Femur (tissue), 1 donor: ENCODE measurements around the gene BTLA.
"Not testable (repeated sequence)": the region's sequence is repeated elsewhere in the genome, so short reads cannot be mapped to it uniquely, and the experiment has no call there.

Experiments used
- DNase-seq: peaks from one replicate; pipeline ENCODE4 v3.0.0-alpha.2; 2017

Gene BTLA

DNA sequence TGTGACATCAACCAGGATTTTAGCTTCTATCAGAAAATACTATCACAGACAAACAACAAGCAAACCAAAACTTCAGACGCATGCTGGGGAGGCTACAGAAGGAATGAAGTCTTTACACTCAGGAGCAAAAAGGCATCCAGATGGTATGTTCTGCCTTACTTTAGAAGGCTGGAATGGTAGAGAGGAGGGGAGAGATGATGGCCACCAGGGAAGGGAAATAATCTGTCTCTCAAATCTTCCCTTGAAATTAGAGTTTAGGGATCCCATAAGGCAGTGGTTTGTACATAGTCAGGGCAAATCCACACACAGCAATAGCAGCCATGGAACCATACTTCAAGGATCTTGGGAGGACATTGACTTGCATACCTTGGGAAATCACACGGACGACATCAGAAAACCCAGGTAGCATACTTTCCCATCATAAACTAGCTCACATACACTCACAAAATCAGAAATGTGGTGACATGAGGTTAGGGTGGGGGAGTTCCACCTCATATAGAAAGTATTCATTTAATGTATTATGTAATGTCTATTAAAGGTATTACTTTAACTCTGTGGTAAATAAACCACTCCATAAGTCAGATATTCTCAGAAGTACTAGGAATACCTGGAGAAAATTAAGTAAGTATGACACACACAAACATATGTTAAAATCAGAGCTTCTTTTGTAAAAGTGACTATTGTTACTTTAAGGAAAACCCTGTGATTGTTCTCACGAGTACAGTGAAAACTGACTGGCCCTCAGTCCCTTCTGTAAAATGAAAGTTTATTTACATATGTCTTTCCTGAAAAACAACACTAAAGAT is 9.4 kb downstream of the BTLA start:
- DNase-seq = no peak

DNA sequence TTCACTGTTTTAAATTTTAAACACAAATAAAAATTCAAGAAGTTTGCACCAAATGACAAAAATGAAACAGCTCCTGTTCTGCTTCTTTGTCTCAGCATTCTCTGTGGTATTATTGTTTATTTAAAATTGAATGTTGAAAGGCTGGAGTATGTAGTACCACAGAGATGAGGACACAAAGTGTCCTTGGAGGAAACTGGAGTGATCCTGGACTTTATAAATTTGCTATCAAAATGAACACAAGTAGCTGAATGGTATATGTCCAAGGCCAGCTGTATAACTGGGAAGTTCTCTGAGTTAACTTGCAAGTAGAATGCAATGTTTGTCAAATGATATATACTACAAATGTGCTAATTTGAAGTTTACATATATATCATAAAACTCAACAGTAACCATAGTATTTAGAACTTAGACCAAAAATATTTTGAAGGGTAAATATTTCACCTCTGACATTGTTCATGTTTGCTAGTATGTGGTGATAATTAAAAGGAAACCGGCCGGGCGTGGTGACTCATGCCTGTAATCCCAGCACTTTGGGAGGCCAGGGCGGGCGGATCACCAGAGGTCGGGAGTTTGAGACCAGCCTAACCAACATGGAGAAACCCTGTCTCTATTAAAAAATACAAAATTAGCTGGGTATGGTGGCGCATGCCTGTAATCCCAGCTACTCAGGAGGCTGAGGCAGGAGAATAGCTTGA is 12.3 kb downstream of the BTLA start:
- no peak for DNase-seq

DNA sequence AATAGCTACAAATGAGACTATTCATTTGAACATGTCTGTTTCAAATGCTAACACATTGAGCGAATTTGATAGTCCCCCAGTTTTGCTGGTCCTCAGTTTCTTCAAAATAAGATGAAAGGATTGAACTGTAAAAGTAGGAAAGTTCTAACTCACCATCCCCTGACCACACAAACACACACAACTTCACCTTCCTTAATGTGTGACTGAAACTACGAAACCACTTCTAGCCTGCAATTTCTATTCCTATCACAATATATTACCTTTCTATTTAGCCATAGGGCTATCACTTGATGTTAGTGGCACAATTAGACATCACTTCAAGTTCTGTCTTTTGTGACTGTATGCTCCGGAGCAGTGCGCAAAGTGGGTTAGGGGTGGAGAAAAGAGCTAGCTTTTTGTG is 14.9 kb downstream of the BTLA start:
- no peak for DNase-seq

DNA sequence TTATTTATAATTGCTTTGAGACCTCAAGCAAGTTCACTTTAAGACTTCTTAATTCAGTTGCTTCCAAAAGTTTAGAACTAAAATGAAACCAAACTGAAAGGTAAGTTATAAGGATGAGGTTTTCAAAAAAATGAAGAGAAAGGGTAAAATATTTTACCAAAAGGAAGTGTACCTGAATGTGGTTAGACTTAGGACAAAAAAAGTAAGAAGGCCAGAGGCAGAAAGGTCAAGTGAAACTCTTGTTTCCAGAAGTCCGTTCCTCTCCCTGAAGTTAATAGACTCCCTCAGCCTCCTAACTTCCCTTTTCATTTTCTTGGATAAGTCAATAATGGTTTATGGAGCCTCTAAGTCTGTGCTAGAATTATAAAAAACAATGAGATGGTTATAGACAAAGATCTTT is 16.6 kb downstream of the BTLA start:
- no peak for DNase-seq

DNA sequence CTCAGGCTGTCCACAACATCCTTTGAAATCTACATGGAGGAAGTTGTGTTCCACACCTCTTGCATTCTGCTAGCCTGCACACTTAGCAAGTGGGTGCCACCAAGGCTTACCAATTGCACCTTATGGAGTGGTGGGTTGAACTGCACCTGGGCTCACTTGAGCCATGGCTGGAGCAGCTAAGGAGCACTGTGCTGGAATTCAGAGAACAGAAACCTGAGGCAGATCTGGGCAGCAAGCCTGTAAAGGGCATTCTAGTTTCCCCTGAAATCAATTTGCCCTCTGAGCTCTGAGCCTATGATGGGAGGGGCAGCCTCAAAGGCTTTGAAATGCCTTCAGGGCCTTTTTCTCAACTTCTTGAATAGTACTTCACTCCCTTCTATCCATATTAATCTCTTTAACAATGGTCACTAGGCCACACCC is 18.0 kb downstream of the BTLA start:
- DNase-seq = no peak

DNA sequence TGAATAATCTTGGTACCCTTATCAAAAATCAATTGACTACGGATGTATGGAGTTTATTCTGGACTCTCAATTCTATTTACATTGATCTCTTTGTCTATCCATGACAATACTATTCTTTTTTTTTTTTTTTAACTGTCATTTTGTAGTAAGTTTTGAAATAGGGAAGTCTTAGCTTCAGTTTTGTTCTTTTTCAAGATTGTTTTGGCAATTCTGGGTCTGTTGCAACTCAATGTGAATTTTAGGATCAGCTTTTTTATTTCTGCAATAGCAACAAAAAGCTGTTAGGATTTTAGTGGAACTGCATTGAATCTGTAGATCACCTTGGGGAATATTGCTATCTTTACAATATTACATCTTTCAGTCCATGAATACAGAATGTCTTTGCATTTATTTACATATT is 21.4 kb downstream of the BTLA start:
- DNase-seq = no peak

DNA sequence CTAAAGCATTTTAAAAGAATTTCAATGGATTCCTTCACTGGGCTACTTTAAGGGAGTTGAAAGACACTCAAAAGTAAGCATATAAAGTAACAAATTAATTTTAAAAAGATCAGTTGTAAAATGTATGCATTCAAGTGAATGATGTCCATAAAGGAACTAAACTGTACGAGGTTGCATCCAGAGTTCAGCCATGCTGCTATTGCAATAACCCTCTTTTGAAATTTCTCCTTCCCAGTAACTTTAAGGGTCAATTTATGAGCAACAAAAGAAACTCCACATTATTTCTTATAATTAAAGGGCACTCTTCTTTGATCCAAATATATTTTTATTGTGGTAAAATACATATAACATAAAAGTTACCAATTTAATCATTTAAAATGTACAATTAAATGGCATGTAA is 22.9 kb downstream of the BTLA start:
- no peak for DNase-seq

DNA sequence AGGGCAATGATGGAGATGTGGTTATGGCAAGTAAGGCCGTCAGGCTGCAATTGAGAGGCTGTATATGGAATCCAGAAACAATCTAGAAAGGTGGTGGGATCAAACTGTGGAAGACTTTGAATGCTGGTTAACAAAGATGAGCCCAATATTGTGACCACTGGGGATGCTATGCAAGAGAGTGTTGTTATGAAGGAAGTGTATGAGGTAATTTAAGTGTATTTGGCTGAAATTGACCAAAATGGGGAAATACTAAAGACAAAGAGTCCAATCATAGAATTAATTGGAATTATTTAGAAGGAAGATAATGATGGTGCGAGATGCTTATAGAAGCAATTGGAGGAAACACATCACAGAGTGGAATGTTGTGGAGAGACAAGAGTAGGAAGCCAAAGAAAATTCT is 24.5 kb downstream of the BTLA start:
- no peak for DNase-seq

DNA sequence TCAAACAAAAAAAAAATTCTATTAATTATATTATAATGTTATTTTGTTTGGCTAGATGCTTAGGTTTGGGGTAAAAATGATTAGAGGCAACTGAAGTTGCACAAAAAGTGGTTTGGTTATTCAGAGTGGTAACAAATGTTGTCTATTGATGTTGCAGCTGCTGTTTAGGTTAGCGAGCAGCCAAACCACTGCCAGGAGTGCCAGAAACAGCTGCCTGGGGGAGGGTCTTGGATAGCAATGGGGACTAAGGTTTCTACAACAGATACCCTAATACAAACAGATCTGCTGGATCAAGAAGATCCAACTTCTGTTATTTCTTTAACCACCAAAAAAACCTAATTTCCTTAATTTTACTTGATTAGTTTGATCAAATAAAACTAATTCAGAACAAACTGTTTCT is 26.6 kb downstream of the BTLA start:
- peak; percentile 37 for DNase-seq

DNA sequence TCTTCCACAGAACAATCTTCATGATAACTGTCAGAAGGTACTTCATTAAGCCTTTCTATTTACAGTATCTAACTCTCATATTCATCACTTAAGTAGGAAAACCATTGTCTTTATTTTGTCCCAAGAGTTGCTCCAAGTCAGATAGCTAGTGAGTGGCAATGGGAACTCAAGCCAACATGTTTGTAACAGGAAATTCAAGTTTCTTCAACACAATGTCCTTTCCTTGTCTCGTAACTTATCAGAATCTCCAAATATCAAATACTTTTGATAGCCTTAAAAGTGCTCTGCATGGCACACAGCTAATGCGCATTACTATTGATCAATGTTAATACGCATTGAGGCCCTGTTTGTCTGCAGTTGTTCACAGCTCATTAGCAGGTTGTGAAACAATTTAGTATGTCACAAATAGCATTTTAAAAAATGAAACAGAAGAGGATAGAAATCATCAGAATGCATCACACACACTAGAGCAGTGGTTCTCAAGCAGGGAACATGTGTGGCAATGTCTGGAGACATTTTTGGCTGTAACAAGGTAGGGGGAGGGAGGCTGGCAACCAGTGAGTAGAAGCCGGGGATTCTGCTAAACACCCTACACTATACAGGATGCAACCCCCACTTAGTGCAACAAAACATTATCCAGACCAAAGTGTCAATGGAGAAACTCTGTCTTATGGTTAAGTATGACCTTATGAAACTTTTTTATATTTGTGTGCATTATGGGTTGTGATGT is 27.5 kb downstream of the BTLA start:
- DNase-seq = no peak

DNA sequence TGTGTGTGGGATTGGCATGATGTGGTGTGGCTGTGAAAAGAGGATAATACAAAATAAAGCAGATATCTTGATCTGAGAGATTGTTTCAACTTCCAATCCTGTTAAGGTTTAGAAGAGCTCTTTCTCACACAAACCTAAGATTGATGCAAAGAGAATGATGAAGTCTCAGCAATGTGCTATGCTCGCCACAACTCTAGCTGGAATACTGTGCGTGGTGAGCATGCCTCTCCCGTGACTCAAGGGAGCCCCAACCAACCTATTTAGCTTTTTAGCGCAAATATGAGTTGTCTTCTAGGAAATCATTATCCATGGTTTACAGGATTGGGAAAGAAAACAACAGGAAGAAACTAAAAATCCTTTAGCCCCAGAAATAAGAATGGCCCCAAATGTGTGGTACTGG is 28.5 kb downstream of the BTLA start:
- DNase-seq = no peak

DNA sequence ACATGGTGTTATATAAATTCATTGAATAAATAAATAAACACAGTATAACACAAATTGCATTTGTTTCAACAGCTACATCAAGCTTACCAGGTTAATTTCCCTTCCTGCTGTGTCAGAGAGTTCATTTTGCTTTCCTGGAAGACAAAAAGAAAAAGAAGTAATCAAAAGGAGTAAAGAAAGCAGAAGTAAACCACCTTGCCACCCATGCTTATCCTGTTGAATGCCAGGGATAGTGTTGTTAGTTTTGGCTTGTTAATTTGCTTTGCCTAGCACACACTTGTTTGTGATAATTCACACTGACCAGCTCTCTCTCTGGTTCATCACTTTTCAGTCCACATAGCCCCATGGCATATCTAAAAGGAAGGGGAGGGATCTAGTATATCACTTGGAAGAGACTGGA is 29.6 kb downstream of the BTLA start:
- DNase-seq = no peak

DNA sequence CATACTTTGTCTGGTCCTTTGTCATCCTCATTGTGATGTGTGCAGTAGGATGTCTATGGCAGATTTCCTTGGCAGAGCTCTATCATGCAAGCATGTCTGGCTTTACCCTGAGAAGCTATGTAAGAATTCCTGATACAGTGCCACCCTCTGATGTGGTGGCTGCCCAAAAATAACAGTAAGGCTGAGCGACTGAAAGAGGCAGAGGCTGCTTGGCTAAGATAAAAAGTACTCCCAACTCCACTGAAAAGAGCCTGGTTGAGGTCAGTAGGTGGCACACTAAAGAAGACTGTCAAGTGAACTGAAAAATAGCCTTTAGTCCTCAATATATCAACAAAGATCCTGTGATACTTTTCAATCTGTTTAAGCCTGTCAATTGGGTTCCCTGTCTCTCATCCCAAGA is 31.7 kb downstream of the BTLA start:
- no peak for DNase-seq

DNA sequence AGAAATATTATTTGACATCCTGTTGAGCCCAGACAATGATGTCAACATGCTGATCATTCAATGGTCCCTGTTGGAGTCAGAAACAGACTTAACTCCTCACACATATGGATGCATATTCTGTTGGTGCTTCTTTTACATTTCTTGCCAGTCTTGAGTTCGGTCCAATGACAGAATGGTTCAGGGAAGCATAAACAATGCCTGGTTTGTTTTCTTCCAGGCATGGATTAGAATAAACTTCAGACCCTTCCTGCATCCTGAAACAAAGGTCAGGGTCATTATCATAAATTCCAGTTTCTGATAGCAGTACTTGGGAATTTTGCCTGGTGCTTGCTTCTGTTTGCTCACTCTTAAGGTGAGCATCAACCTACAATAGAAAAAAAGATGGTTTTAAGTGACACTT is 33.3 kb downstream of the BTLA start:
- no peak for DNase-seq

DNA sequence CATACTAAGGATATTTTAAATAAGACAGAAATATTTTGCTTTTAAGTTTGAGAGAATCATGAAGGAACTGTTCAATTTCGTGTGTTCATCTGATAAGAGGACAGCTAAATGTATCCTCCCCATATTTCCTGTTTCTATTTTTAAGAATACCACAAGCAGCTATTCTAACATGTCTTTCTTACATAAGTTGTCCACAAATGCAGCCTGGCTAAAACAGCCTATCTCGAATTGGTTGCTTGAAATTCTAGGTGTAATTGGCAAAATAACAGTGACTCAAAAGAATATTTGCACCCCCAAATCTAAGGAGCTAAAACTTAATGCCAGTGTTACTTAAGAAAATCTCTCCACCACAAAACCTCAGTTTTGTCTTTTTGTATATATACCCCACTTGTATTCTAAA is 35.0 kb downstream of the BTLA start:
- no peak for DNase-seq

DNA sequence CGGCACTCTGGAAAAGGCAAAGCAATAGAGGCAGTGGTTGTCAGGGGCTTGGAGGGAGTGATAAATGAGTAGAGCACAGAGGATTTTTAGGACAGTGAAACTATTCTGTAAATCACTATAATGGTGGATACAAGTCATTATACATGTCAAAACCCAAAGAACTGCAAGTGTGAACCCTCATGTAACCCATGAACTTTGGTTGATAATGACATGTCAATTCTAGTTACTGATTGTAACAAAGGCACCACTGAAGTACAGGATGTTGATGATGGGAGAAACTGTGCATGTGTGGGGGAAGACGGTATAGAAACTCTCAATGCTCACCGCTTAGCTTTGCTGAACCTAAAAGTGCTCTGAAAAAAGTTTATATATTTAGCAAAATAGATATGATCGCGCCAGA is 36.0 kb downstream of the BTLA start:
- DNase-seq = no peak

DNA sequence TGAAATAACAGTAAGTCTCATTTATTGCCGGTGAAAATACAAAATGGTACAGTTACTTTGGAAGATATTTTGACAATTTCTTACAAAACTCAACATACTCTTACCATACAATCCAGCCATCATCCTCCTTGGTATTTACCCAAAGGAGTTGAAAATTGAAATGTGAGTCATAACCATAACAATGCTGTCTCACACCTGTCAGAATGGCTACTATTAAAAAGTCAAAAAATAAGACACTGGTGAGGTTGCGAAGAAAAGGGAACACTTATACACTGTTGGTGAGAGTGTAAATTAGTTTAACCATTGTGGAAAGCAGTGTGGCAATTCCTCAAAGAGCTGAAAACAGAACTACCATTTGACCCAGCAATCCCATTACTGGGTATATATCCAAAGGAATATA is 37.5 kb downstream of the BTLA start:
- DNase-seq = not testable (repeated sequence)

DNA sequence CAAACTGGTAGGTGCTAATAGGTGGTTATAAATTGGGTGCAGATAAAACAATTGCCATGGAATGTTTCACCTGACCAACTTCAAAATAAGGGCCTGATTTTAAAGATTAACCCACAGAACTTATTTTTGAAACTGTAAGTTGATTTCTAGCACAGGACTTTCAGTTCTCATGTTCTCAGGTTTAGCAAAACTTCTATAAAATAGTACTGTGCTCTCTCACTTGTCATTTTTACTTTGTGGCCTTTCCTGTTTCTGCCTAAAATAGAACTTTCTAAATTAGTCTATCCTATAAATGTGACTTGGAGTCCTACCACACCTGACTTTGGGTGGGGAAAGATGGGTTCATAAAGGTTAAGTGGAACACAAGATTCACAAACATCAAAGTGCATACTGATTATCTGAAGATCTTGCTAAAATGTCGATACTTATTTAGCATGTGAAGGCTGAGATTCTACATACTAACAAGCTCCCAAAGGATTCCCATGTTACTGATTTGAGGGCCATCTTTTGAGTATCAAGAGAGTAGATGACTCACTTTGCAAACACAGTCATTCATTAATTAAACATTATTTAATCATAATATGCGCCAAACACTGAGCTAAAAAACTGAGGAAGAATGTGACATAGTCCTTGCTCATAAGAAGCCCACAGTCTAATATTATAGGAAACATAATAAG is 38.6 kb downstream of the BTLA start:
- no peak for DNase-seq

DNA sequence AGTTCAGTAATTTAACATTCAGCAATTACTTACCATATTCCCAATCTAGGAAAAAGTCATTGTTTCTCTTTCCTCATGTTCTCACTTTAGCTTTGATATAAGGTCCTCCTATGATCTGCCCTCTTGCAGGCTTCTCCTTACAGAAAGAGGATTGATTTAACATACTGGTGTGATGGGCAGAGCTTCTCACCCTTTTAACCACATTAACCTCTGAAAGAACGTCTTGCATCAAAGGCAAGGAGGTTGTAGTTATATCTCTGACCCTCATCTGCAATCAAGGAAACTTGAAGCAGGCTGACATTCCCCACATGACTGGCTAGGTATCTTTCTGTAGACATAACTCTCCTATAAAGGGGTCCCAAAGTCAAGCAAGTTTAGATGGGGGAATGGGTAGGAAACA is 39.5 kb downstream of the BTLA start:
- DNase-seq = no peak

DNA sequence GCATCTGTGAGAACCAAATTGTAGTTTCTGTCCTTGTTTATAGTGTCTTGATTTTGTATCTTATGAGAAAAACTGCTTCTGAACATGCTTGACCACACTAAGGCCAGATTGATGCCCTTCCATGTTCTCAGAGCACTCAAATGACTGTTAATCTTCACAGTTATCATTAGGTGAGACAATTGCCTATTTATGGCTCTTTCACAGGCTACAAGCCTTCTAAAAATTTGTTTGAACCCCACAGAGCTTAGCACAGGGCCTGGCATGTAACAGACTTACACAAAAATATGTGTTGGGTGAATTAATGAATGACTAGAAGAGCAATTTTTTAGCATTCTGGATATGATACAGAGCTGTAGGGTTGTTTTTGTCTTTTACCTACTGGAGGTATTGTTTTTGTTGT is 43.1 kb downstream of the BTLA start:
- DNase-seq = no peak

DNA sequence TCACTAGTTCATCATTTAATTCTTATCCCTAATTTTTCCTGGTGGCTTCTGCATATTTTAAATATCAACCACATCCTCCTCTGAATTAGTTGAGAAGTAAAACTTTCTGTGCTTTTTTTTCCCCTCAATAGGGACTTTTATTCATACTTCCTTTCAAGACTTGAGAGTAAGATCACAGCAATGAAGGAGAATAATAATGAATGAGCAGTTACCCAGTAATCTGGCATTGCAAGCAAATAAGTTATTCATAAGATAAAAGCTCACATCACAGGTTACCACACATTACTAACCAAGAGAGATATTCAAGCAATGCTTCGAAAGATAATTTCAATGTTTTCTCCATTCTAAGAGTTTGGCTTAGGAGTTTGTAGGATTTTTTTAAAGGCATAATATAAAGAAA is 50.3 kb downstream of the BTLA start:
- no peak for DNase-seq

DNA sequence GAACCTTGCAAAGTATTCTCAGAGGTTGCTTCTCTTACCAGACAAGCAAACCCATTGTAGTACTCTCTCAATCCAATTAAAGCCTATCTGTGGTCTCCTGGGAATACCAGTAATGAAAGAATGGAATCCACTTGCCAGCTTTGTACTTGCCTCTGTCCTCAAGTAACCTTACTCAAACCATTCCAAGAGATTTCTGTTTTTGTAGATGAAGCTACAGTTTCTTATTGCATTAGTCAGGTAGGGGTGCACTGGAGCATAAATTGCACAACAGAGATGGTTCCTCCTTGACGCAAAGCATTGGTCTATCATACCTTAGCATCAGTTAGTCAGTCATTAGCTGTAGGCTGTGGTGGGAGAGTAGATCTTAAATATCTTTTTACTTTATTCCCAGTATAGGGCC is 52.9 kb downstream of the BTLA start:
- DNase-seq = no peak

DNA sequence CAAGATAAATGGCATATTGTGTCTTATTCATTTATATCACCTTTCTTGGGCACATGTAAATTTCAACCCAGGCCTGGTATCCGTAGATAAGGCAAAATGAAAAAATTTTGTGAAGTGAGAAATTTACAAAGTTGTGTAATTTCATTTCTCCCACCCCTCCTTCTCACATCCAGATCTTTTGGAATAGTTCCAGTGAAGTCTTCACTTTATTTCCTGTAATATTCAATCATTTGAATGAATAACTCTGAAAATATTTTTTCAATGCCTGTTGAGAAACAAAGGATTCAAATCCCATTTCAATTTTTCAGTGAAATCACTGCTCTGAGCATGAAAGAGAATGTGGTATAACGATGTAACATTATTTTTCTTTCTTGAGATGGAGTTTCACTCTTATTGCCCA is 53.4 kb downstream of the BTLA start:
- no peak for DNase-seq
